ENCODE measurements around the gene DYRK3.
"Not testable (repeated sequence)": the region's sequence is repeated elsewhere in the genome, so short reads cannot be mapped to it uniquely, and the experiment has no call there.

DYRK3 gene

GRCh38 chr1:206628916-206629315, 6.4 kb upstream of the DYRK3 start:
- in situ Hi-C loops (cut with HindIII; ENCODE audit: low sequenced_read_pairs), result no loop called here

- in situ Hi-C loops (cut with HindIII; ENCODE audit: low sequenced_read_pairs), result loop anchor here (5.0 kb wide), 2 partner anchors 41 to 276 kb away; no protein-coding TSS in a partner anchor
Measured at GRCh38 chr1:206631085-206631509, 4.2 kb upstream of the DYRK3 start.

GRCh38 chr1:206633708-206634121, 1.6 kb upstream of the DYRK3 start:
- in situ Hi-C loops (cut with HindIII; ENCODE audit: low sequenced_read_pairs), result loop anchor here (5.0 kb wide), 2 partner anchors 39 to 274 kb away; no protein-coding TSS in a partner anchor

- in situ Hi-C loops (cut with HindIII; ENCODE audit: low sequenced_read_pairs), result loop anchor here (5.0 kb wide), 2 partner anchors 38 to 273 kb away; no protein-coding TSS in a partner anchor
Measured at GRCh38 chr1:206634365-206635079, 814 bp upstream of the DYRK3 start.

- in situ Hi-C loops (cut with HindIII; ENCODE audit: low sequenced_read_pairs), result no loop called here
Measured at GRCh38 chr1:206635978-206636345, 626 bp downstream of the DYRK3 start.

- in situ Hi-C loops (cut with HindIII; ENCODE audit: low sequenced_read_pairs), result no loop called here
Measured at GRCh38 chr1:206636671-206637070, 1.3 kb downstream of the DYRK3 start.

- in situ Hi-C loops (cut with HindIII; ENCODE audit: low sequenced_read_pairs), result no loop called here
Measured at GRCh38 chr1:206637605-206638004, 2.3 kb downstream of the DYRK3 start.

- in situ Hi-C loops (cut with HindIII; ENCODE audit: low sequenced_read_pairs), result not testable (repeated sequence)
Measured at GRCh38 chr1:206642074-206642473, 6.7 kb downstream of the DYRK3 start.

GRCh38 chr1:206643118-206643698, 7.9 kb downstream of the DYRK3 start:
- in situ Hi-C loops (cut with HindIII; ENCODE audit: low sequenced_read_pairs), result no loop called here

- in situ Hi-C loops (cut with HindIII; ENCODE audit: low sequenced_read_pairs), result no loop called here
Measured at GRCh38 chr1:206646504-206646903, 11.2 kb downstream of the DYRK3 start.

- in situ Hi-C loops (cut with HindIII; ENCODE audit: low sequenced_read_pairs), result no loop called here
Measured at GRCh38 chr1:206647224-206647623, 11.9 kb downstream of the DYRK3 start.

GRCh38 chr1:206649261-206649921, 14.1 kb downstream of the DYRK3 start:
- in situ Hi-C loops (cut with HindIII; ENCODE audit: low sequenced_read_pairs), result no loop called here

- in situ Hi-C loops (cut with HindIII; ENCODE audit: low sequenced_read_pairs), result no loop called here
Measured at GRCh38 chr1:206651014-206651413, 15.7 kb downstream of the DYRK3 start.

- in situ Hi-C loops (cut with HindIII; ENCODE audit: low sequenced_read_pairs), result no loop called here
Measured at GRCh38 chr1:206651958-206652890, 16.9 kb downstream of the DYRK3 start.

GRCh38 chr1:206653715-206654459, 18.6 kb downstream of the DYRK3 start:
- in situ Hi-C loops (cut with HindIII; ENCODE audit: low sequenced_read_pairs), result no loop called here

GRCh38 chr1:206654828-206655227, 19.5 kb downstream of the DYRK3 start:
- in situ Hi-C loops (cut with HindIII; ENCODE audit: low sequenced_read_pairs), result no loop called here

- in situ Hi-C loops (cut with HindIII; ENCODE audit: low sequenced_read_pairs), result no loop called here
Measured at GRCh38 chr1:206655471-206655882, 20.1 kb downstream of the DYRK3 start.

- in situ Hi-C loops (cut with HindIII; ENCODE audit: low sequenced_read_pairs), result no loop called here
Measured at GRCh38 chr1:206656936-206657335, 21.6 kb downstream of the DYRK3 start.

GRCh38 chr1:206657751-206658150, 22.4 kb downstream of the DYRK3 start:
- in situ Hi-C loops (cut with HindIII; ENCODE audit: low sequenced_read_pairs), result no loop called here

Measured in endothelial cell of hepatic sinusoid (primary cell).